ENCODE results near the gene SPNS1. TPM values are rescaled to one million over a fixed set of nuclear protein-coding genes. Genes with fewer than 3 reads are reported as not detected.
"Not testable (repeated sequence)": the region's sequence is repeated elsewhere in the genome, so short reads cannot be mapped to it uniquely, and the experiment has no call there.

SPNS1 gene
- total and polyA plus RNA-seq, 4 experiments from 2014 or later, result 28.2 to 34.4 (median 30.7) TPM

GRCh38 chr16:28937222-28937876, 37.2 kb upstream of the SPNS1 start:
- no peak overlapping the region for H3K4me3 ChIP-seq (ENCODE audit: low read length in 2 of 2)
- CTCF ChIA-PET (ENCODE audit: partially characterized antibody), result no interaction called here
- H3K4me1 ChIP-seq (ENCODE audit: insufficient read depth, low read length), result peaks cover 14% of the 10 kb centered on the region
- intact Hi-C loops (cut with micrococcal nuclease), result no loop called here
- Mint-ChIP-seq H3K36me3 (no peaks in the 10 kb centered on the region), H3K9me3 (no peaks in the 10 kb centered on the region), H3K4me3 (no peak overlapping the region), H3K4me1 (peaks cover 11 to 19% (median 12%) of the 10 kb centered on the region in 4 donors), H3K27me3 (no peaks in the 10 kb centered on the region), H3K27ac (peak overlapping the region in 2 of 7 donors; percentile 48 to 63)
- no peak overlapping the region for H3K27ac ChIP-seq (ENCODE audit: low read depth, low read length)
- POLR2A ChIA-PET (ENCODE audit: partially characterized antibody), result no interaction called here
- H3K9me3 ChIP-seq (ENCODE audit: control insufficient read depth in 1 of 2, low read length in 2 of 2), result no peaks in the 10 kb centered on the region
- H3K36me3 ChIP-seq (ENCODE audit: insufficient read depth, low read length), result no peaks in the 10 kb centered on the region
- DNase-seq, result no peak
- no peaks in the 10 kb centered on the region for H3K27me3 ChIP-seq (ENCODE audit: insufficient read depth, low read length)

DNA sequence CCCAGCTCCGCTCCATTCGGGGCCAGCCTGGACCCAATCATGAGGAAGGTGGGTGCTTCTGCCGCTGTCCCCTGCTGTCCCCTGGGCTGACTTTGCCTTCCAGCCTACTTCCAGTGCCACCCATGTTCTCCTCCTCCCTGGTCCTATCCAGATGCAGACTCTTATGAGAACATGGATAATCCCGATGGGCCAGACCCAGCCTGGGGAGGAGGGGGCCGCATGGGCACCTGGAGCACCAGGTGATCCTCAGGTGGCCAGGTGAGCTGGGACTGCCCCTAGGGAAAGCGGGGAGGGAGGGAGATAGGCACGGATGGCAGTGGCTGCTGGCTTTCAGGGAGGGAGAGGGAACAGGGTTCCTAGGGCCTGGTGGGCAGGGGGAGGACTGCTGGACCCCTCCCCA, 35.9 kb upstream of the SPNS1 start:
- H3K27ac Mint-ChIP-seq, result no peak overlapping the region

GRCh38 chr16:28939825-28940224, 34.8 kb upstream of the SPNS1 start:
- H3K4me1 Mint-ChIP-seq, result peaks cover 10 to 13% (median 11%) of the 10 kb centered on the region in 4 donors
- H3K27me3 ChIP-seq (ENCODE audit: insufficient read depth, low read length); H3K36me3 Mint-ChIP-seq; DNase-seq; H3K9me3 ChIP-seq (ENCODE audit: control insufficient read depth in 1 of 2, low read length in 2 of 2); intact Hi-C loops (cut with micrococcal nuclease); H3K27ac ChIP-seq (ENCODE audit: low read depth, low read length); H3K4me3 Mint-ChIP-seq; H3K27me3 Mint-ChIP-seq; POLR2A ChIA-PET (ENCODE audit: partially characterized antibody); H3K4me3 ChIP-seq (ENCODE audit: low read length in 2 of 2); H3K36me3 ChIP-seq (ENCODE audit: insufficient read depth, low read length); H3K9me3 Mint-ChIP-seq: not testable (repeated sequence)
- H3K27ac Mint-ChIP-seq, result peak overlapping the region in 1 of 7 donors; percentile 77
- H3K4me1 ChIP-seq (ENCODE audit: insufficient read depth, low read length), result peaks cover 14% of the 10 kb centered on the region
- CTCF ChIA-PET (ENCODE audit: partially characterized antibody), result interaction anchor here (0.7 kb wide), 1 partner anchor 8 kb away, joined by 3 read pairs; no protein-coding TSS in a partner anchor

More for the DNA sequence above, 35.9 kb upstream of the SPNS1 start:
- Mint-ChIP-seq H3K27me3 (no peaks in the 10 kb centered on the region), H3K9me3 (no peaks in the 10 kb centered on the region), H3K36me3 (no peaks in the 10 kb centered on the region), H3K4me3 (peak overlapping the region in 1 of 8 donors; percentile 12), H3K4me1 (peaks cover 11 to 19% (median 12%) of the 10 kb centered on the region in 4 donors)
- Histone ChIP-seq H3K27ac (ENCODE audit: low read depth, low read length) (no peak overlapping the region), H3K27me3 (ENCODE audit: insufficient read depth, low read length) (no peaks in the 10 kb centered on the region), H3K36me3 (ENCODE audit: insufficient read depth, low read length) (no peaks in the 10 kb centered on the region), H3K9me3 (ENCODE audit: control insufficient read depth in 1 of 2, low read length in 2 of 2) (no peaks in the 10 kb centered on the region), H3K4me1 (ENCODE audit: insufficient read depth, low read length) (peaks cover 14% of the 10 kb centered on the region), H3K4me3 (ENCODE audit: low read length in 2 of 2) (no peak overlapping the region)
- intact Hi-C loops (cut with micrococcal nuclease), result no loop called here
- CTCF ChIA-PET (ENCODE audit: partially characterized antibody), result interaction anchor here (0.7 kb wide), 1 partner anchor 9 kb away, joined by 3 read pairs; no protein-coding TSS in a partner anchor
- no peak for DNase-seq
- POLR2A ChIA-PET (ENCODE audit: partially characterized antibody), result interaction anchor here (0.6 kb wide), 1 partner anchor 1451 kb away, joined by 3 read pairs; no protein-coding TSS in a partner anchor

GRCh38 chr16:28943281-28943680, 31.3 kb upstream of the SPNS1 start:
- Mint-ChIP-seq H3K27me3 (no peaks in the 10 kb centered on the region), H3K4me3 (no peak overlapping the region), H3K4me1 (peaks cover 6 to 9% (median 7%) of the 10 kb centered on the region in 4 donors), H3K27ac (peak overlapping the region in 1 of 7 donors; percentile 53), H3K36me3 (no peaks in the 10 kb centered on the region), H3K9me3 (peaks cover 0 to 2% (median 0%) of the 10 kb centered on the region in 8 donors)
- Histone ChIP-seq H3K36me3 (ENCODE audit: insufficient read depth, low read length) (no peaks in the 10 kb centered on the region), H3K4me1 (ENCODE audit: insufficient read depth, low read length) (peaks cover 9% of the 10 kb centered on the region), H3K4me3 (ENCODE audit: low read length in 2 of 2) (no peak overlapping the region), H3K9me3 (ENCODE audit: control insufficient read depth in 1 of 2, low read length in 2 of 2) (no peaks in the 10 kb centered on the region), H3K27me3 (ENCODE audit: insufficient read depth, low read length) (no peaks in the 10 kb centered on the region), H3K27ac (ENCODE audit: low read depth, low read length) (no peak overlapping the region)
- ChIA-PET CTCF (ENCODE audit: partially characterized antibody) (interaction anchor here (0.7 to 5.4 kb wide), 4 partner anchors 34 to 756 kb away, joined by 3 to 65 read pairs (median 3); no protein-coding TSS in a partner anchor), POLR2A (ENCODE audit: partially characterized antibody) (no interaction called here)
- intact Hi-C loops (cut with micrococcal nuclease), result no loop called here
- no peak for DNase-seq

DNA sequence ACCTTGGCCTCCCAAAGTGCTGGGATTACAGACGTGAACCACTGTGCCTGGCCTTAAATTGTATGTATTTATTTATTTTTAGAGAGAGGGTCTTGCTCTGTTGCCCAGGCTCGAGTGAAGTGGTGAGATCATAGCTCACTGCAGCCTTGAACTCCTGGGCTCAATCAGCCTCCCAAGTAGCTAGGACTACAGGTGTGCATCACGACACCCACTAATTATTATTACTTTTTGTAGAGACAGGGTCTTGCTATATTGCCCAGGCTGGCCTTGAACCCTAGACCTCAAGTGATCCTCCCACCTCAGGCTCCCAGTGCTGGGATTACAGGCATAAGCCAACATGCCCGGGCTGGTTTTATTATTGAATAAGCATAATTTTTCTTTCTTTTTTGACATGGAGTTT, 27.9 kb upstream of the SPNS1 start:
- Histone ChIP-seq H3K27ac (ENCODE audit: low read depth, low read length) (no peak overlapping the region), H3K36me3 (ENCODE audit: insufficient read depth, low read length) (no peaks in the 10 kb centered on the region), H3K27me3 (ENCODE audit: insufficient read depth, low read length) (no peaks in the 10 kb centered on the region), H3K4me3 (ENCODE audit: low read length in 2 of 2) (no peak overlapping the region), H3K4me1 (ENCODE audit: insufficient read depth, low read length) (peaks cover 13% of the 10 kb centered on the region), H3K9me3 (ENCODE audit: control insufficient read depth in 1 of 2, low read length in 2 of 2) (no peaks in the 10 kb centered on the region)
- peaks cover 0 to 4% of the 10 kb centered on the region in 2 donors for H3K36me3 Mint-ChIP-seq
- DNase-seq, result no peak
- H3K4me3 Mint-ChIP-seq, result no peak overlapping the region
- H3K9me3 Mint-ChIP-seq, result peaks cover 0 to 2% (median 0%) of the 10 kb centered on the region in 8 donors
- H3K4me1 Mint-ChIP-seq, result peaks cover 13 to 21% (median 17%) of the 10 kb centered on the region in 4 donors
- intact Hi-C loops (cut with micrococcal nuclease), result no loop called here
- H3K27me3 Mint-ChIP-seq, result no peaks in the 10 kb centered on the region
- CTCF ChIA-PET (ENCODE audit: partially characterized antibody), result interaction anchor here (1.0 to 1.4 kb wide), 3 partner anchors 7 to 32 kb away, joined by 3 read pairs; no protein-coding TSS in a partner anchor
- H3K27ac Mint-ChIP-seq, result no peak overlapping the region
- POLR2A ChIA-PET (ENCODE audit: partially characterized antibody), result no interaction called here

- Mint-ChIP-seq H3K36me3 (peaks cover 3 to 22% of the 10 kb centered on the region in 2 donors), H3K27me3 (no peaks in the 10 kb centered on the region), H3K4me3 (peak within 1 kb of the TSS; percentile 93 to 99 (median 96)), H3K9me3 (no peaks in the 10 kb centered on the region), H3K27ac (peak within 1 kb of the TSS; percentile 68 to 96 (median 93)), H3K4me1 (peaks cover 14 to 40% (median 29%) of the 10 kb centered on the region in 4 donors)
- Histone ChIP-seq H3K27ac (ENCODE audit: low read depth, low read length) (peak within 1 kb of the TSS; percentile 70), H3K27me3 (ENCODE audit: insufficient read depth, low read length) (no peaks in the 10 kb centered on the region), H3K9me3 (ENCODE audit: control insufficient read depth in 1 of 2, low read length in 2 of 2) (no peaks in the 10 kb centered on the region), H3K4me1 (ENCODE audit: insufficient read depth, low read length) (peaks cover 28% of the 10 kb centered on the region), H3K4me3 (ENCODE audit: low read length in 2 of 2) (peak within 1 kb of the TSS; percentile 12 to 66), H3K36me3 (ENCODE audit: insufficient read depth, low read length) (peaks cover 22% of the 10 kb centered on the region)
- CTCF ChIA-PET (ENCODE audit: partially characterized antibody), result interaction anchor here (0.9 to 1.0 kb wide), 2 partner anchors 80 to 129 kb away, joined by 3 read pairs; no protein-coding TSS in a partner anchor
- POLR2A ChIA-PET (ENCODE audit: partially characterized antibody), result interaction anchor here (0.7 to 2.8 kb wide), 15 partner anchors 14 to 128 kb away, joined by 3 to 19 read pairs (median 4); partner anchors contain the start of genes ATP2A1, ATXN2L, LAT and RABEP2
- DNase-seq, result peak; percentile 99 to 100 (median 100)
- intact Hi-C loops (cut with micrococcal nuclease), result loop anchor here (1.0 to 2.0 kb wide), 5 partner anchors 23 to 129 kb away; partner anchors contain the start of genes ATXN2L, LAT, RABEP2 and SPNS1
Observed at GRCh38 chr16:28950648-28951409, 23.7 kb upstream of the SPNS1 start, which contains the start of gene NFATC2IP. Gene NFATC2IP, plus strand, starts transcription at chr16:28950937. Its CDS starts 75 bp downstream, at chr16:28951012.

Data from CD4-positive, alpha-beta memory T cell (primary cell).